ENCODE measurements around the gene ATP5F1A.
A peak's percentile ranks its signal among the peaks of the same experiment; 100 is the strongest.

- TF ChIP-seq CTCF (conservative IDR thresholded peaks at IDR 0.05): no peak
- peak; percentile 47; the same call in 1 of the 2 replicates for TF ChIP-seq ZFX (IDR thresholded peaks at IDR 0.05)
Measured at GRCh38 chr18:46104128-46104911, 6.2 kb upstream of the ATP5F1A start, which contains the start of gene HAUS1.
